Mucosa of descending colon (tissue), 3 donors: ENCODE data around the gene CCDC141. TPM values are rescaled to one million over a fixed set of nuclear protein-coding genes. Genes with fewer than 3 reads are reported as not detected.
"Not testable (repeated sequence)": the region's sequence is repeated elsewhere in the genome, so short reads cannot be mapped to it uniquely, and the experiment has no call there.

Experiments used
- ATAC-seq: fragments of 200-7000 bp; cut with Tn5 transposase; one replicate; pipeline ENCODE4 v1.9.1; 2020; ENCODE audit warnings: mild to moderate bottlenecking, moderate library complexity
- DNase-seq, 3 donors: peaks; one replicate each; pipeline ENCODE4 v3.0.0-alpha.2; 2020
- H3K36me3 ChIP-seq: fragments of 200-600 bp; one replicate; pipeline ENCODE4 v1.8.0; 2021; ENCODE audit warnings: low read depth, mild to moderate bottlenecking
- H3K4me1 ChIP-seq: fragments of 200-600 bp; one replicate; pipeline ENCODE4 v1.8.0; 2021; ENCODE audit warnings: low read depth, mild to moderate bottlenecking
- H3K4me3 ChIP-seq: fragments of 200-600 bp; one replicate; pipeline ENCODE4 v1.8.0; 2021; ENCODE audit warnings: mild to moderate bottlenecking
- H3K9me3 ChIP-seq: fragments of 200-600 bp; one replicate; pipeline ENCODE4 v1.8.0; 2021; ENCODE audit warnings: mild to moderate bottlenecking
- CTCF ChIP-seq: fragments of 200-600 bp; IDR thresholded peaks from one replicate; pipeline ENCODE4 v1.8.0; 2022; ENCODE audit warnings: antibody characterized with exemption, mild to moderate bottlenecking
- intact Hi-C, 2 donors: fragments of 100-400 bp; cut with DNase I in 1 of 2; cut with micrococcal nuclease in 1 of 2; formaldehyde crosslinking; loops; one replicate each; pipeline versions ENCODE4 v1.11.0 to v1.11.1; 2022; cut with DNase I, micrococcal nuclease
- total RNA-seq, 3 donors: library from RNA; stranded (reverse); fragmentation: NEBNext Ultra II Directional in 2 of 3; extraction: Animal tissue kit (Norgen Biotek cat#: 25700) in 2 of 3; gene quantifications; one replicate each; pipeline versions ENCODE4 v1.2.1 to v1.2.4, GENCODE V29; 2021 to 2023
- donor health status: DM: no; HTN: no; CAD: no; lungs with moderate emphysema.
- donor health status: DM: no; HTN: no; CAD: no.
- donor health status: DM: no; HTN: yes; CAD: no.

CCDC141 gene
- total RNA-seq, 3 donors from 2014 or later = 1.5 to 7.4 (median 1.8) TPM

GRCh38 chr2:179019260-179019659 lies 30.7 kb downstream of the CCDC141 start:
- no peaks in the 10 kb centered on the region for H3K36me3 ChIP-seq
- H3K4me1 ChIP-seq = no peaks in the 10 kb centered on the region
- no peak for TF ChIP-seq CTCF
- DNase-seq (no peak), ATAC-seq (no peak)
- H3K4me3 ChIP-seq = no peak overlapping the region
- intact Hi-C loops = no loop called here
- H3K9me3 ChIP-seq = no peaks in the 10 kb centered on the region

GRCh38 chr2:179017773-179018357 lies 32.1 kb downstream of the CCDC141 start:
- DNase-seq (no peak), ATAC-seq (no peak)
- Histone ChIP-seq H3K4me1 (no peaks in the 10 kb centered on the region), H3K36me3 (no peaks in the 10 kb centered on the region), H3K4me3 (no peak overlapping the region), H3K9me3 (no peaks in the 10 kb centered on the region)
- intact Hi-C loops = no loop called here
- TF ChIP-seq CTCF = no peak

GRCh38 chr2:179014189-179014588 lies 35.7 kb downstream of the CCDC141 start:
- H3K4me3 ChIP-seq, H3K9me3 ChIP-seq, ATAC-seq, H3K4me1 ChIP-seq, DNase-seq, H3K36me3 ChIP-seq, intact Hi-C loops: not testable (repeated sequence)

GRCh38 chr2:179005976-179006375 lies 44.0 kb downstream of the CCDC141 start:
- ATAC-seq = no peak
- H3K4me3 ChIP-seq = no peak overlapping the region
- H3K4me1 ChIP-seq = no peaks in the 10 kb centered on the region
- no peak for TF ChIP-seq CTCF
- H3K9me3 ChIP-seq = peaks cover 5% of the 10 kb centered on the region
- H3K36me3 ChIP-seq = no peaks in the 10 kb centered on the region
- no peak for DNase-seq
- intact Hi-C loops = no loop called here

- H3K4me1 ChIP-seq = no peaks in the 10 kb centered on the region
- DNase-seq = no peak
- TF ChIP-seq CTCF = no peak
- H3K4me3 ChIP-seq = no peak overlapping the region
- no peaks in the 10 kb centered on the region for H3K36me3 ChIP-seq
- intact Hi-C loops = no loop called here
- ATAC-seq = no peak
- H3K9me3 ChIP-seq = no peaks in the 10 kb centered on the region
Observed at GRCh38 chr2:178999476-178999875, 50.5 kb downstream of the CCDC141 start.

GRCh38 chr2:178998539-178998938 lies 51.4 kb downstream of the CCDC141 start:
- ATAC-seq = no peak

More at GRCh38 chr2:178998539-178998938, 51.4 kb downstream of the CCDC141 start:
- no peak for DNase-seq
- intact Hi-C loops = no loop called here
- no peak for TF ChIP-seq CTCF
- H3K4me3 ChIP-seq = no peak overlapping the region
- no peaks in the 10 kb centered on the region for H3K9me3 ChIP-seq
- no peaks in the 10 kb centered on the region for H3K4me1 ChIP-seq
- no peaks in the 10 kb centered on the region for H3K36me3 ChIP-seq
